T1000 (cell line): ENCODE results near the gene SCART1.
"Not testable (repeated sequence)": the region's sequence is repeated elsewhere in the genome, so short reads cannot be mapped to it uniquely, and the experiment has no call there.

Source experiments
- DNase-seq: peaks from one replicate; lab custom pipeline; 2025; ENCODE audit warnings: mixed read lengths; lab: John Stamatoyannopoulos, UW

SCART1 gene

DNA sequence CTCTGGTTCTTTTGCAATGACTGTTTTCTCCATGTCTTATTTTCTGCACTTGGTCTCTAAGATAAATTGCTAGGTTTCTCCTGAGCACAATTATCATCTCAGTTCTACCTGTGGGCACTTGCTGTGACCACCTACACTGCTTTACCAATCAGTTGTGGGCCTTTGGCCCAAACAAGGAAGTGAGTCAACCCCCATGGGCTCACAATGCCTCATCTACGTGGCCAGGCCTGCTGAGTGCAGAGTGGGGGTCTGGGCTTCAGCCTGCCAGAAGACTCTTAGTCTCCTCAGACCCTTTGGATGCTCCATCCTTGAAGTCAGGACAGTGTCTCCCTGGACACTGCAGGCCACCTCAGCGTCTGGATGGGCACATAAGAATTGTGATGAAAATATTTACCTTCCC, 20.3 kb downstream of the SCART1 start:
- DNase-seq, result no peak

DNA sequence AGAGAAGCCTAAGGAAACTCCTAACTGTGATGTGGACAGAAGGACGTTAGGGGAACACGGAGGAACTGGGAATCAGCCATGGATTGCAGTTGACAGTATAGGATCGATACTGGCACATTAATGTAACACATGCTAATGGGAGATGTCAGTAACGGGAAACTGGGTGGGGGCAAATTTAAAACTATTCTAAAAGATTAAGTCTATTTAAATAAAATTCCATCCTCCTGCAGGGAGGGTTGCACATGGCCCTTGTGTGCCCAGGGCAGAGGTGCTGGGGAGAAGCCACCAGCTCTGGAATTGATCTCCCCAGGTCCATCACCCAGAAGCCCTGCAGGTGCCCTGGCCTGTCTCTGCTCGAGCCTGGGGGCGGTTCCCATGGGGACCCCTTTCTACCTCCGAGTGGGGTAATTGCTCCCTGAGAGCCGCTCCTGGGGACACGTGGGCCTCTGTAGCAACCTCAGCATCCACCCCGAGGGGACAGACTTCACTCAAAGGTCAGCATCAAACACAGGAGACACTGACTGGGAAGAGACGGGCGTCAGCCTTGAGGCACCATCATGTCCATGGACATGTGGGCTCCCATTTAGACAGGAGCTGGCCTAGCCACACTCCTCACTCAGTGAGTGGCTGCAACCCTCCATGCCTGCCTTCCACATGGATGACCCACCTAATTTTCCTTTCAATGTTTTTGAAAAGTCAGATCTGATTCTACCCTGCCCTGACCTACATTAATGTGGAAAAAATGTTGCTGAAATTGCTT, 21.1 kb downstream of the SCART1 start:
- DNase-seq, result no peak

DNA sequence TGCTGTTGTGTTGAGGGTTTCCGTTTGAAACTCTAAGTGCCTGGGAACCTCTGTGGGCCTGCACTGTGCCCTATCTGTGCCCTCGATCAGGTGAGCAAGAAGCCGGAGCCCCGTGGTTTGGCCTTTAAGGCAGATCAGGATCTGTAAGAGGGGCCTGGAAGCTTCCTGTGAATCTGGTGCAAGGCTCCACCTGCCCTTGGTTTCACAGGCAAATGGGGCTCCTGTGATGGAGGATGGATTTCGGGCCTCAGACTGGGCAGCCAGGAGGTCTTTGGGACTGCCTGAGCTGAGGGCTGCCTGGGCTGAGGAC, 21.6 kb downstream of the SCART1 start:
- no peak for DNase-seq

DNA sequence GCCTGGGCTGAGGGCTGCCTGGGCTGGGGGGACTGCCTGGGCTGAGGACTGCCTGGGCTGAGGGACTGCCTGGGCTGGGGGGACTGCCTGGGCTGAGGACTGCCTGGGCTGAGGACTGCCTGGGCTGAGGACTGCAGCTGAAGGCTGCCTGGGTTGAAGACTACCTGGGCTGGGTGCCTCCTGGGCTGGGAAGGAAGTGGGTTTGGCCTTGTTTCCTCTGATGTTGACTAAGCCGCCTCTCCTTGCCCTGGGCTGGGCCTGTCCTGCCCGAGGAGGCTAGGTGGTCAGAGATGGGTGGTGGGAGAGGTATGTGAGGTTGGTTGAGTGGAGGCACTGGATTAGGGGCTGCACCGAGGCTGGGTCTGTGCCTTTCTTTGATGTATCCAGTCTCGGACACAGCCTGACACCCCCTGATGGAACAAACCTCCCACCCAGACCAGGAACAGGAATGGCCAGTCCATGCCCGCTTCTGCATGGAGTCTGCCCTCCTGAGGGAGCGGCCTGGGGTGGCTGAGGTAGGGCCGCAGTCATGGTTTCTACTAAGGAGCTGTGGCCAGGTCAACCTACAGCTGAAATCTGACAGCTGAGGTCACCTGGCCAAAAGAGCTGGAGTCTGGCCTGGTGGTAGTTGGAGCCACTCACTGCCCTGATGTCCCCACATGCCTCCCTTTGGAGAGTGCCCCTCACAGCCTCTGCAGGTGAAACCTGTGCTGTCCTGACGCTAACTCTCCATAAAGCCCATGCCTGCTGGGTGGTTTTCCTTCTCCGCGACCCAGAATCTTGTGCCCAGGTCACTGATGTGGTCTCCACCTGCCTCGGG, 22.3 kb downstream of the SCART1 start:
- DNase-seq, result no peak

DNA sequence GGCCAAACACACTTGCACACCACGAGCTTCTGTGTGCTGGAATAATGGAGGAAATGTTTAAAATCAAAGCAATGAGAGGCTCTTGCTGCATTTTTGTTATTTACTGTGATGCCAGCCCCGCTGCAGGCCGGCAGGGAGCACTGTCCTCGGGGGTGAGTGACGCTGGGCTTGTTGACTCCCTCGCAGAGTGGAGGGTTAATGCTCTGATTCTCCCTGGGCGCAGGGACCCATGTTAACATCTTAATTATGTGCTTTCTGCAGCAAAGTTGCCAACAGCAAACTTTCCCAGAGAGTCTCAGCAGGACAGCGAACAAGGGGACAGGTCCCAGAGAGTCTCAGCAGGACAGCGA, 22.9 kb downstream of the SCART1 start:
- DNase-seq, result no peak

DNA sequence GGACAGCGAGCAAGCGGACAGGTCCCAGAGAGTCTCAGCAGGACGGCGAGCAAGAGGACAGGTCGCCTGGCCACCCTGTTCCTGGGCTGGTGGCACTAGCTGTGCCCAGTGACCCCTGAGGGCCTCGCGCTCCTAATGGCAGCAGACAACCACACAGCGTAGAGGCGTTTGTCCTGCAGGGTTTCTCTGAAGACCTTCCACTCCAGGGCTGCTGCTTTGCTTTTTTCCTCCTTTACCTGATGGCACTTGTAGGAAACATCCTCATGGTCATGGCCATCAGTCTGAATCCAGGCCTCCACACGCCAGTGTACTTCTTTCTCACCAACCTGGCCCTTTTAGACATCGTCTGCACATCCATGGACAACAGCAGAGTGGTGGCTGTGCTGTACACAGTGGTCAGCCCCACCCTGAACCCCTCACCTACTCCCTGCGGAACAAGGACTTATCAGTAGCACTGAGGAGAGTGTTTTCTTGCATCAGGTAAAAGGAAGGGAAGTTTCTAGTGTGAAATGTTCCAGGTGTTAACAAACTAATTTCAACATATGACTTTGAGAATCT, 27.4 kb downstream of the SCART1 start:
- DNase-seq, result no peak

DNA sequence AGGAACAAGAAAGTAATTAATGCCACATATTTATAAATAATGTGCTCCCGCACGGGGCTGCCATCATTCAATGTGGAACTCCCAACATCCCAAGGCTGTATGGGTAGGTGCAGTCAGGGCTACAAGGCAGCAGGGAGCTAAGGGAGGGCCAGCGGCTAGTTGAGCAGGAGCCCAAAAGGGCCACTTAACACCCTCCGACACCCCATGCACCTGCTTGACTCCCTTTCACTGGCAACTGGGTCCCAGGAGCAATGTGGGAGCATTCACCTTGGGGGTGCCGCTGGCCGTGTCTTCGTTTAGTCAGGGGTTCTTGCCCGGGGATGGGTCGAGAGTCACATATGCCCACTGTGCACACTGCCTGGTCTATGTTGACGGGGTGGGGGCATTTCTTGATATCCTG, 27.9 kb downstream of the SCART1 start:
- DNase-seq, result no peak

DNA sequence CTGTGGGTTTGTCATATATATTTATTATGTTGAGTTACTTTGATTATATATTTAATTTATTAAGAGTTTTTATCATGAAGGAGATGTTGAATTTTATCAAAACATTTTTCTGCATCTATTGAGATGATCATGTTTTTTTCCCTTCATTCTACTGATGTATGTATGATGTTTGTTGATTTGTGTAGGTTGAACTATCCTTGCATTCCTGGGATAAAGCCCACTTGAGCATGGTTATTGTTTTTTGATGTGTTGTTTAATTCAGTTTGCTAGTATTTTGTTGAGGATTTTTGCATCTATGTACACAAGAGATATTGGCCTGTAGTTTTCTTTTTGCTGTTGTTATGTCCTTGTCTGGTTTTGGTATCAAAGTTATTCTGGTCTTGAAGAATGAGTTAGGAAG, 31.1 kb downstream of the SCART1 start:
- no peak for DNase-seq

DNA sequence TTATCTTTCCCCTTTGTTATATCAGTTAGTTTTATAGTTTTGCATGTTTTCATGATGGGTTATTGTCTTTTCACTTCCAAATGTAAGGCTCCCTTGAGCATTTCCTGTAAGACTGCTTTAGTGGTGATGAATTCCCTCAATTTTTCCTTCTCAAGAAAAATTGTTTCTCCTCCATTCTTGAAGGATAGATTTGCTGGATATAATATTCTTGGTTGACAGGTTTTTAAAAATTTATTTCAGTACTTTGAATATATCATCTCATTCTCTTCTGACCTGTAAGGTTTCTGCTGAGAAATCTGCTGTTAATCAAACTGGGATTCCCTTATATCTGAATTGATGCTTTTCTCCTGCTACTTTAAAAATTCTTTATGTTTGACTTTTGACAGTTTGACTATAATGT, 33.3 kb downstream of the SCART1 start:
- DNase-seq, result no peak

DNA sequence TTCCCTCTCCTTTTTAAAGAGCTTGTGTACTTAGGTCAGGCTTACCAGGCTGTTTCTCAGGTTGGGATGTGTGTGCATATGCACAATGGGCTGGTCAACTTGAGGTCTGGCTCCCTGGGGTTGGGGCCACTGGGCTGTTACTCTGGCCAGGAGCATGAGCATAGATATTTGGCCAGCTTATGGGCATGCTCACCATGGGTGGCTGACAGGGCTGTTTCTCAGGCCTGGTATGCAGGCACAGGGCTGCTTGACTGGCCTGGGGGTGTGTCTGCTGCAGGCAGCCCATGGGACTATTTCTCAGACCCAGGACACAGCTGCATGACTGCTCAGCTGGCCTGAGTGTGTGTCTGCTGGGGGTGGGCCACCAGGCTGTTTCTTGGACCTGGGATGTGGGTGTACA, 34.6 kb downstream of the SCART1 start:
- DNase-seq, result no peak

DNA sequence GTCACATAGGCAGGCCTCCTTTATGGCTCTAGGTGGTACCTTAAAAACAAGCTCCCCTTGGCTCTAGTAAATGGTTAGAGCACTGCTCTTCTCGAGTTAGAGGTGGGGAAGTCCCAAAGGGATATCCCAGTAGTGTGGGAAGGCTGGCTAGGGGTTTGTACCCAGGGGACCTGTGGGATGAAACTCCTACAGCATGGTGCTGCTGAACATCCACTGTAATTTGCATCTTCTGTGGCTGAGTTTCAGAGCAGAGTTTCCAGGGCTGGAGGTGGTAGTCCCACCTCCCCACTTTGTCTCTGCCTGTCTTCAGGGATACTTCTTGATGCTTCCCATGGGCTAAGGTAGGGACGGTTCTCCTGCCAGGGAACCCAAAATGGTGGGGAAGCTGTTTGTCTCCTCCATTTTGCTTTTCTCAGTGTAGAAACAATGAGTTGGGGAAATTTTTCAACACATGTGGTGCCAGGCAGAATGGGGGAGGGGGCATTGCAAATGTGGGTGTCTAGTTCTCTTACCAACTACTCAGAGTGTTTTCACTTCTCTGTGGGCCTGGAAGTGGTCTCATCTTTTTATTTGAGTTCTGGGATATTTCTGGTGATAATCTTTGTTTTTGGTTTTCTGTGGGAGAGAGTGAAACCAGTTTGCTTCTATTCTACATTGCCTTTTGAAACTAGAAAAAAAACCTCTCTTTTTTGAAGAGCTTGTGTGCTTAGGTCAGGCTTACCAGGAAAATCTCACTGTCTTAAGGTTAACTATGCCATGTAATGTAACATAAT, 36.3 kb downstream of the SCART1 start:
- DNase-seq, result no peak

DNA sequence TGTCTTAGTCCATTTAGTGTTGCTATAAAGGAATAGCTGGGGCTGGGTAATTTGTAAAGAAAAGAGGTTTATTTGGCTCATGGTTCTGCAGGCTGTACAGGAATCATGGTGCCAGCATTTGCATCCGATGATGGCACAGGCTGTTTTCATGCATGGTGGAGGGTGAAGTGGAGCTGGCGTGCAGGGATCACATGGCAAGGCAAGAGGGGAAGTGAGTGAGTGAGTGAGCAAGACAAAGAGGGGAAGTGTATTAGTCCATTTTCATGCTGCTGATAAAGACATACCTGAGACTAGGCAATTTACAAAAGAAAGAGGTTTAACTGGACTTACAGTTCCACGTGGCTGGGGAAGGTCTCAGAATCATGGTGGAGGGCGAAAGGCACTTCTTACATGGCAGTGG, 39.8 kb downstream of the SCART1 start:
- DNase-seq, result not testable (repeated sequence)

DNA sequence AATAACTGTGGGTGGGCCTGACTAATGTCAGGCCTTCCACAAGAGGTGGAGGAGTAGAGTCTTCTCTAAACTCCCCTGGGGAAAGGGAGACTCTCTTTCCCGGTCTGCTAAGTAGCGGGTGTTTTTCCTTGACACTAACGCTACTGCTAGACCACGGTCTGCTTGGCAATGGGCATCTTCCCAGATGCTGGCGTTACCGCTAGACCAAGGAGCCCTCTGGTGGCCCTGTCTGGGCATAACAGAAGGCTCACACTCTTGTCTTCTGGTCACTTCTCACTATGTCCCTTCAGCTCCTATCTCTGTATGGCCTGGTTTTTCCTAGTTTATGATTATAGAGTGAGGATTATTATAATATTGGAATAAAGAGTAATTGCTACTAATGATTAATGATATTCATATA, 43.6 kb downstream of the SCART1 start:
- not testable (repeated sequence) for DNase-seq

DNA sequence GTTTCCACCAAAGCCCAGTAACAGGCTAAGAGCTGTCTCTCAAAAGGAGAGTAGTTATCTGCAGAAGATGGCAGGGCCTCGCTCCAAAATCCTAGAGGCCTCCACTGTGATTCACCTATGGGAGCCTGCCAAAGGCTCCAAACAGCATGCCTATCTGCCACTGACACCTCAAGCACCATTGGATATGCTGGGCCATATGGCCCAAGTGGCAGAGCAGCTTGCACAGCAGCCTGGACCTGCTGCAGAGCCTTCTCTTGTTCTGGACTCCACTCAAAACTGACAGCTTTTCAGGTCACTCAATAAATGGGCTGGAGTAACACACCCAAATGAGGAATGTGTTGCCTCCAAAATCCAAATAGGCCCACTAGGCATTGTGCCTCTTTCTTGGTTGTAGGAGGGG, 45.4 kb downstream of the SCART1 start:
- not testable (repeated sequence) for DNase-seq

DNA sequence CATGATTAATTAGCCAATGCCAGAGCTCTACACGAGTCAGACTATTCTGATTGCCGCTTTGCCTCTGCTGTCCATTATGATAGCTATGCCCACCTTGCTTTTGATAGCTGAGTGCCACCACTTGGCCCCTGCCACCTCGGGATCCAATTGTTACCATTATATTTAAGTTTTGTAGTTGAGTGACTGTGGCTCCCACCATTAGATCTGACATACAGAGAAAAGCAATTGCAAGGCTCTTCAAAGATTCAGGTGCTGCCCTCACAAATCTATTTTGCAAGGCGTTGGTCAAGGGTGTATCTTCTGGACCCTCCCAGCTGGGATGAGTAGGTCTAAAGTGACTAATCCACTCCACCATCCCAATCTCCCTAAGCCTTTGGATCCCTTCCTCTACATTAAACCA, 47.2 kb downstream of the SCART1 start:
- DNase-seq, result not testable (repeated sequence)

DNA sequence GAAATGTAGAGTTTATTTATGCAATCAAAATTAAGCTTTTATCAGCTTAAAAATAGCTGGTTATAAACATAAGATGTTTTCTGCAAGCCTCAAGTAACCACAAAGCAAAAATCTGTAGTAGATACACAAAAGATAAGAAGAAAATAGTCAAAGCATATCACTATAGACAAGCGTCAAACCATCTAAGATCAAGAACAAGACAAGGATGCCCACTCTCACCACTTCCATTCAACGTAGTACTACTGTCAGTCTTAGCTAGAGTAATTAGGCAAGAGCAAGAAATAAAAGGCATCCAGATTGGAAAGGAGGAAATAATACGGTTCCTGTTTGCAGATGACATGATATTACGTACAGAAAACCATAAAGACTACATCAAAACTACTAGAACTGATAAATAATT, 56.0 kb downstream of the SCART1 start:
- DNase-seq, result no peak

DNA sequence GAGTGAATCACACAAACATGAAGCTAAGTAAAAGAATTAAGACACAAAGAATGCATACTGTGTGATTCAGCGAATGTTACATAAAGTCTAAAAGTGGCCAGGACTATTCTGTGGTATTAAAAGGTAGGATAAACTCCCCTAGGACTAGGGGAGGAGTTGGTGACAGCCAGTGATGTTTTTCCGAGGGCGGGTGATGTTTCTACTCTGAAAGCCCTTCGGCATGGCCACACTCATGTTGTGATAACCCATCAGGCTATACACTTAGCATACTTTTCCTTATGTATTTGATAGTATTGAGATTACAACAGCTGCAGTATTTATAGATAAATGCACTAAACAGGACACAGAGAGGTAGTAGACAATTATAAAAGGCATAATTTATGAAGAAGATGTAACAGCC, 57.7 kb downstream of the SCART1 start:
- no peak for DNase-seq

DNA sequence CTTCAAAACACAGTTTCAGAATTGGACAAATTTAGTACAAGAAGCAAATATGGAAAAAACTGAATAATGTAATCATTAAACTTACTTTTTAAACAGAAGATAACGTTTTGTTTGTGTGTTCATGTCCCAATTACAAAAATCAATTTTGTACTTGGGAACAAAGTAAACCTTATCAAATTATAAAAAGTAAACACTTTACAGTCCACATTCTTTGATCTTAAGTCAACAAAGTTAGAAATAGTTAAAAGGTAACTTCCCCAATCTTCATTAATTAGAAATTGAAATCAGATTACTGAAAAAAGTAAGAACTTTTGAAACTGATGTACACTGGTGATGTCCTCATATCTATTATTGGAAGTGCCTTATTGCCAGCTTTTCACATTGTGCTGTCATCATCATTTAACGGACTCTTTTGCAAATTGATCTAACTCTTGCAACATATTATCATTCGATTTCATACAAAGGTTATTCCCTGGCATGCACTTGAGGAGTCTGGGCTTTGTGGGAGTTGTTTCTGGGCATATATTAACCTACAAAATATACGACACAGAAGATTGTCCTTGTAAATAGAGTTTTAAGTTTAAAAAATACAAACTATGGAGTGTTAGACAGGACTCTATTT, 58.3 kb downstream of the SCART1 start:
- no peak for DNase-seq

DNA sequence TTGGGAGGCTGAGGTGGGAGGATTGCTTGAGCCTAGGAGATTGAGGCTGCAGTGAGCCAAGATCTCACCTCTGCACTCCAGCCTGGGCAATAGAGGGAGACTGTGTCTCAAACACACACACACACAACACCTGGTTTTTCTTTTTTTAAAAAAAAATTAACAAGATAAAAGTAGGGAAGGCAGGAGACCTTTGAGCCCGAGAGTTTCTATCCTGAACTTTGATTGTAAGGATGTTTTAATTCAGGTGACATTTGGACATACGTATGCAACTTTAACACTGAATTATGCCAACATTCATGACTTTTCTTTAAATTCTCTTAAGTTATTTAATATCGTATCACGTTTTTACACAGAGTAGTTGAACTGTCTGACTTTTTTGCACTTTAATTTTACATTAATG, 61.7 kb downstream of the SCART1 start:
- no peak for DNase-seq

DNA sequence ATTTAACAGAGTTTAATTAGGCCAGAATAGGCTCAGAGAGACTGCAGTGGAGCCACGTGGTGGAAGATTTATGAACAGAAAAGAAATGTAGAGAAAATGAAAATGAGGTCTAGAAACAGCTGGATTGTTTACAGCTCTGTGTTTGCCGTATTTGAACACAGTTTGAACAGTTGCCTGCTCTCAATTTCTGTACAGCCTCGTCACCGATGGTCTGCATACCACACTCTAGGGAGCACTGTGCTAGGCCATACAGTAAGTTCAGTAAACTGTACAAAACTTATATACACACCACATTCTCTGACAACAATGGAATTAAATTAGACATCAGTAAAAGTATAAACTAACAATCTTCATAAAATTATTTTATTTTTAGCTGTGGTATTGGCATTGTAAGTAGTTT, 62.3 kb downstream of the SCART1 start:
- no peak for DNase-seq

DNA sequence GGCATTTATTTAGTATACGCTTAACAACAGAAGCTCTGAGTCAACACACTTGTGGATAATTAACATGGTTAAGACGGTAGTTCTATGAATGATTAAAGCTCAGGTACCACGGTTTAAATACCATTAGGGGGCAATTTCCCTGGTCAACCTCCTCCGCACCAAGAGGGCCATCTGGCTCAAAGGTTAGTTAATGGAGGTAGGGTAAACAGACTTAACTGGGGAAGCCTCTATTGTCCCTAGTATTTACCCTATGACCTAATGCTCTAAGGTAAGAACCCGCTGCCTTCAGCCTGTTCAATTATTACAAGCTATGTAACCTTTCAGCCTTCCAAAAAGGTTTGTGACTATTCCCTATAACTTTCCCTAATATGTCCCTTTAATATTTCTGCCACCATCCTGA, 64.8 kb downstream of the SCART1 start:
- not testable (repeated sequence) for DNase-seq
